ENCODE results near the gene ZSCAN18.

Gene ZSCAN18

GRCh38 chr19:58046856-58047255 is 51.2 kb downstream of the ZSCAN18 start:
- Histone ChIP-seq H3K27me3 (ENCODE audit: insufficient read depth, low read depth, severe bottlenecking) (no peaks in the 10 kb centered on the region), H3K4me3 (ENCODE audit: low read depth, low read length) (no peak overlapping the region), H3K36me3 (peaks cover 2% of the 10 kb centered on the region), H3K27ac (no peak overlapping the region), H3K9me3 (ENCODE audit: severe bottlenecking) (peaks cover 8% of the 10 kb centered on the region)
- no peak for TF ChIP-seq CTCF (IDR thresholded peaks at IDR 0.05; ENCODE audit: low read depth, low read length)
- DNase-seq, result no peak

GRCh38 chr19:58045411-58046050 is 52.5 kb downstream of the ZSCAN18 start:
- Histone ChIP-seq H3K9me3 (ENCODE audit: severe bottlenecking) (peaks cover 6% of the 10 kb centered on the region), H3K27me3 (ENCODE audit: insufficient read depth, low read depth, severe bottlenecking) (no peaks in the 10 kb centered on the region), H3K27ac (no peak overlapping the region), H3K4me3 (ENCODE audit: low read depth, low read length) (no peak overlapping the region), H3K36me3 (no peaks in the 10 kb centered on the region; the same call in 1 of the 2 replicates)
- DNase-seq, result no peak
- TF ChIP-seq CTCF (IDR thresholded peaks at IDR 0.05; ENCODE audit: low read depth, low read length), result no peak

- H3K4me3 ChIP-seq (ENCODE audit: low read depth, low read length), result no peak overlapping the region
- no peak for DNase-seq
- H3K27me3 ChIP-seq (ENCODE audit: insufficient read depth, low read depth, severe bottlenecking), result no peaks in the 10 kb centered on the region
- no peak for TF ChIP-seq CTCF (IDR thresholded peaks at IDR 0.05; ENCODE audit: low read depth, low read length)
- H3K27ac ChIP-seq, result no peak overlapping the region
- no peaks in the 10 kb centered on the region; the same call in 1 of the 2 replicates for H3K36me3 ChIP-seq
- peaks cover 6% of the 10 kb centered on the region for H3K9me3 ChIP-seq (ENCODE audit: severe bottlenecking)
Observed at GRCh38 chr19:58044886-58045285, 53.1 kb downstream of the ZSCAN18 start.

- H3K27me3 ChIP-seq (ENCODE audit: insufficient read depth, low read depth, severe bottlenecking), result no peaks in the 10 kb centered on the region
- H3K36me3 ChIP-seq, result no peaks in the 10 kb centered on the region; the same call in 1 of the 2 replicates
- no peak overlapping the region for H3K4me3 ChIP-seq (ENCODE audit: low read depth, low read length)
- H3K27ac ChIP-seq, result no peak overlapping the region
- no peak for TF ChIP-seq CTCF (IDR thresholded peaks at IDR 0.05; ENCODE audit: low read depth, low read length)
- peaks cover 6% of the 10 kb centered on the region for H3K9me3 ChIP-seq (ENCODE audit: severe bottlenecking)
- DNase-seq, result no peak
Observed at GRCh38 chr19:58044391-58044790, 53.6 kb downstream of the ZSCAN18 start.

DNA sequence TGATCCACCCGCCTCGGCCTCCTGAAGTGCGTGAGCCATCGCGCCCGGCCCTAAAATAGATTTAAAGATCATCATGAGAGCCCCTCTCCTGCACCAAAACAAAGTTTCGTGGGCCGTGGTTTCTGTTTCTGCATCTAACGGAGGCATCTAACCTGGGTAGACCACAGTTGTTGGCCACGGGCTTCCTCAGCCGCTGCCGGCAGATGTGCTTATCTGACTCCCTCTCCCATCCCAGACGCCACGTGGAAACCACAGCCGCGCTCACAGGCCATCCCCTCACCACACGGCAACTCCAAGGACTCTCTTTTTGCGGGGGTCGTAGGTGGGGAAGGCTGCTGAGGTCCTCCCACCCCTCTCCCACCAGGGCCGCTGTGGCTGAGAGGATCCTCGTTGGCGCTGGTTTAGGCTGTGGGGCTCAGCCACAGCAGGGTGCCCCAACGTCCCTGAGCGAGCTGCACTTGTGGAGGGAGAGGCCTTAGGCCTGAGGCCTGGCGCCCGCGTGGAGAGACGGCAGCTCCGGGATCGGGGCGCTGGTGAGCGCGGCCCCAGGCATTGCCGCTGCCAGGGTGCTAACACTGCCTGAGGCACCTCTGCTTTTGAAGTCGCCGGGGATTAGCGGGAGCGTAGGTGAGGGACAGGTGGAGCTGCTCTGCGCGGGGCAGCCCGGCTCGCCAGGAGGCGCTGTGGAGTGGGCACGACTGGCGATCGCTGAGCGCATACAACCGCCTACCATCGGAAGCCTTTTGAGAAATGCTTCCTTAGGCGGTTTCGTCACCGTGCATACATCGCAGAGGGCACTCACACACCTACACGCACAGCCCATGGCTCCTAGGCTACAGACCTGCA is 55.3 kb downstream of the ZSCAN18 start:
- no peak for TF ChIP-seq CTCF (IDR thresholded peaks at IDR 0.05; ENCODE audit: low read depth, low read length)
- no peaks in the 10 kb centered on the region for H3K9me3 ChIP-seq (ENCODE audit: severe bottlenecking)
- no peaks in the 10 kb centered on the region; the same call in 1 of the 2 replicates for H3K36me3 ChIP-seq
- H3K27me3 ChIP-seq (ENCODE audit: insufficient read depth, low read depth, severe bottlenecking), result no peaks in the 10 kb centered on the region
- no peak for DNase-seq
- H3K27ac ChIP-seq, result no peak overlapping the region
- H3K4me3 ChIP-seq (ENCODE audit: low read depth, low read length), result no peak overlapping the region

Data from WERI-Rb-1 (cell line).